Stimulated activated naive CD4-positive, alpha-beta T cell treated with Interleukin-2 at 50 U/mL for 16 hours (primary cell): ENCODE measurements around the gene ZDHHC8.

ENCODE experiments used
- DNase-seq: peaks from one replicate; lab custom pipeline; 2025; lab: John Stamatoyannopoulos, UW

The ZDHHC8 gene

GRCh38 chr22:20113551-20114310 lies 17.9 kb upstream of the ZDHHC8 start:
- no peak for DNase-seq

- DNase-seq, result no peak
Observed at GRCh38 chr22:20114506-20115475, 16.8 kb upstream of the ZDHHC8 start.

- DNase-seq, result no peak
Observed at GRCh38 chr22:20115691-20116375, 15.8 kb upstream of the ZDHHC8 start, which contains the start of gene RANBP1. Gene RANBP1 (plus strand): TSS chr22:20116104. CDS start chr22:20116185, 81 bp downstream.

- no peak for DNase-seq
Observed at GRCh38 chr22:20116376-20116950, 15.1 kb upstream of the ZDHHC8 start.

- peak; percentile 96 for DNase-seq
Observed at GRCh38 chr22:20116951-20117632, 14.5 kb upstream of the ZDHHC8 start, which contains the start of gene TRMT2A. Gene TRMT2A (minus strand): TSS chr22:20117226. CDS start chr22:20116906, 320 bp downstream.

GRCh38 chr22:20117633-20118299 lies 13.8 kb upstream of the ZDHHC8 start:
- peak; percentile 77 for DNase-seq

GRCh38 chr22:20118300-20119020 lies 13.1 kb upstream of the ZDHHC8 start:
- DNase-seq, result no peak

- DNase-seq, result no peak
Observed at GRCh38 chr22:20121856-20122415, 9.7 kb upstream of the ZDHHC8 start.

GRCh38 chr22:20123366-20124082 lies 8.1 kb upstream of the ZDHHC8 start:
- no peak for DNase-seq

GRCh38 chr22:20124083-20124787 lies 7.4 kb upstream of the ZDHHC8 start:
- DNase-seq, result no peak

- no peak for DNase-seq
Observed at GRCh38 chr22:20125201-20126174, 6.1 kb upstream of the ZDHHC8 start.

GRCh38 chr22:20126284-20127029 lies 5.1 kb upstream of the ZDHHC8 start:
- no peak for DNase-seq

- no peak for DNase-seq
Observed at GRCh38 chr22:20127318-20127868, 4.2 kb upstream of the ZDHHC8 start.

- no peak for DNase-seq
Observed at GRCh38 chr22:20127869-20128618, 3.6 kb upstream of the ZDHHC8 start.

GRCh38 chr22:20128619-20128901 lies 3.0 kb upstream of the ZDHHC8 start:
- no peak for DNase-seq
